GM12873 (cell line): ENCODE results near the gene PTPRD.

Experiments used
- CTCF ChIP-seq: IDR thresholded peaks from 2 replicates; pipeline ENCODE4 v1.5.1; 2012; ENCODE audit warnings: low read depth, mild to moderate bottlenecking, moderate library complexity, low read length, control low read depth; ENCODE audit not compliant: insufficient read depth; ENCODE audit errors: missing control alignments

PTPRD gene

DNA sequence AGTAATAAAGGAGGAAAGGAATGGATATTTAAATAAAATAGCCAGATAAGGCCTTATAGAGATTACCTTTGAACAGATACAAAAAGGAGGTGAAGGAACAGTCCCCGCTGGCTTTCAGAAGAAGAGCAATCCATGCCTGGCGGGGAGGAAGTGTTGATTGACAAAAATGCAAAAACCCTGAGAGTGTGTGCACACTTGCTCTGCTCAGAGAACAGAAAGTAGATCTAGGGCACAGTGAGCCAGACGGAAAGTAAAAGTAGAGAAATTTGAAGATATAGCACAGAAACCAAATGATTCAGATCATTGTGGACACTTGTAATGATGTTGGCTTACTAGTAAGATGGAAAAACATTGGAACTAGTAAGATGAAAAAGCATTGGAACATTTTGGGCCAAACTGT, 720.6 kb downstream of the PTPRD start:
- TF ChIP-seq CTCF = no peak

- TF ChIP-seq CTCF = no peak
These were observed 731.1 kb downstream of the PTPRD start for GRCh38 chr9:9881692-9882091.

- TF ChIP-seq CTCF = no peak
These were observed 738.5 kb downstream of the PTPRD start for GRCh38 chr9:9874270-9874669.

- TF ChIP-seq CTCF = no peak
These were observed 750.5 kb downstream of the PTPRD start for GRCh38 chr9:9862235-9862810.

DNA sequence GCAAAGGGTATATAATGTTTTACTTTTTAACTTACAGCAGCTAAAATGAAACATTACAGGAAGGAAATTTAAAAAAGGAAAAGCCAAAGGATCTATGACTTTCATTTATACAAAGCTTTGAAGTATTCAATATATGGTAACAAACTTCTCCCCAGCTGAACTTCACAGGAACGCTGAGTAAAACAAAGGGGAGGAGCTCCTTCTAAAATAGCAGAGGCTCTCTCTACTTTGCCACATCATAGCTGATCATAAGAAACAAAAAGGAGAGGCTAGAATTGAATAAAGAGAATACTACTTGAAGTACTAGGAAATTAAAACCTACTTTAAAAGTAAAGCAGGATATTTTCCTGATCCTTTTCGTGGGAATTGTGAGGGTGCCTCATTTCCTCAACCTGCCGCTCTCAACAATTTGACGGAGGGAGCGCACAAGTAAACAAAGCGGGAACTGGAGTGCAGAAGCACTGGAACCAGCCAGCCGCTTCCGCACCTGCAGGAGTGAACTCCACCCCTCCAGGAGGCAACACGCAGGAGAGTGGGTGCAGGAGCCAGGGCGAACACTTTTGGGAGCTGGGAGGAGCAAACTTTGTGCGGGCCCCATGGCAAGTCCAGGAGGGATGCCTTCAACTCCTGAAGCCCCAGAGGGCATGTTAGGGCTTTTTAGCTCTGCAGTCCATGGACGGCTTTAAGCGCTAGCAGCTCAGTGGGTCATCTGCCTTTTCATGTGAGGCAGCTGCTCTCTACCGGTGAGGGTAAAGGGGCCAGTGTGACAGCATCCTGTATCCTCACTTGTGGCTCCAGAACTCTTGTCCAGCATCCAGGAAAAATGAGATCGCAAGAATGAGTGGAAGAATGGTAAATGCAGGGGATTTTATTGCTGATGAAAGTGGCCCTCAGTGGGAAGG, 757.4 kb downstream of the PTPRD start:
- no peak for TF ChIP-seq CTCF

- no peak for TF ChIP-seq CTCF
These were observed 765.1 kb downstream of the PTPRD start for GRCh38 chr9:9847750-9848149.

- no peak for TF ChIP-seq CTCF
These were observed 766.2 kb downstream of the PTPRD start for GRCh38 chr9:9846557-9846956.
